ENCODE data around the gene UPF3A.

The UPF3A gene, protein sequence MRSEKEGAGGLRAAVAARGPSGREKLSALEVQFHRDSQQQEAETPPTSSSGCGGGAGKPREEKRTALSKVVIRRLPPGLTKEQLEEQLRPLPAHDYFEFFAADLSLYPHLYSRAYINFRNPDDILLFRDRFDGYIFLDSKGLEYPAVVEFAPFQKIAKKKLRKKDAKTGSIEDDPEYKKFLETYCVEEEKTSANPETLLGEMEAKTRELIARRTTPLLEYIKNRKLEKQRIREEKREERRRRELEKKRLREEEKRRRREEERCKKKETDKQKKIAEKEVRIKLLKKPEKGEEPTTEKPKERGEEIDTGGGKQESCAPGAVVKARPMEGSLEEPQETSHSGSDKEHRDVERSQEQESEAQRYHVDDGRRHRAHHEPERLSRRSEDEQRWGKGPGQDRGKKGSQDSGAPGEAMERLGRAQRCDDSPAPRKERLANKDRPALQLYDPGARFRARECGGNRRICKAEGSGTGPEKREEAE

DNA sequence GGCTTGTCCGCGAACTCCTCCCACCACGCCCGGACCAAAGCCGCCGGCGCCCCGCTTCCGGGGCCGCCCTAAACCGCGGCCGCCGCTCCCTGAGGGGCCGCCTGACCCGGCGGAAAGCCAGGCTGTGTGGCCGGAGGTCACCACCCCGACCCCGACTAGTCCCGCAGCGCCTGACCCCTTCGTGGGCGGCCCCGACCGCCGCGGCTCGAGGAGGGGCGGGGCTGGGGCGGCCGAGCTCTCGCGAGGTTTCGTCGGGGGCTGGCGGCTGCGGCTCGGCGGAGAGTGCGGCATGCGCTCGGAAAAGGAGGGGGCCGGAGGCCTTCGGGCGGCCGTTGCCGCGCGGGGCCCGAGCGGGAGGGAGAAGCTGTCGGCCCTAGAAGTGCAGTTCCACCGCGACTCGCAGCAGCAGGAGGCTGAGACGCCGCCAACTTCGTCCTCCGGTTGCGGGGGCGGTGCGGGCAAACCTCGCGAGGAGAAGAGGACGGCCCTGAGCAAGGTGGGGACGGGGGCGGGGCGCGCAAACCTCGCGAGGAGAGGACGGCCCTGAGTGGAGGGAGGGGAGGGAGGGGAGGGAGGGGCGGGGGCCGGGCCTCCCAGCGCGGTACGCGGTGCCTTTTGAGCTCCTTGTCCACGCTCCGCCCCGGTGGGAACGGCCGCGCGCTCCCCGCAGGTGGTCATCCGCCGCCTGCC is at the start of gene UPF3A:
TSS of gene UPF3A (plus strand) at position 251 of the 690 bp plus-strand sequence. CDS start at position 290, 39 bp downstream.
- Histone ChIP-seq H3K4me3 (ENCODE audit: low read depth in 1 of 2, low read length in 1 of 2) (peak within 1 kb of the TSS; percentile 84 to 85), H3K9me3 (no peaks in the 10 kb centered on the region), H3K27ac (peak within 1 kb of the TSS; percentile 96), H3K4me1 (ENCODE audit: control insufficient read depth in 1 of 2, insufficient read depth in 1 of 2, low read depth in 1 of 2, low read length in 1 of 2) (peaks cover 17% of the 10 kb centered on the region in 2 experiments), H3K36me3 (peaks cover 6% of the 10 kb centered on the region), H3K27me3 (no peaks in the 10 kb centered on the region)
- TF ChIP-seq, protein P1, sequence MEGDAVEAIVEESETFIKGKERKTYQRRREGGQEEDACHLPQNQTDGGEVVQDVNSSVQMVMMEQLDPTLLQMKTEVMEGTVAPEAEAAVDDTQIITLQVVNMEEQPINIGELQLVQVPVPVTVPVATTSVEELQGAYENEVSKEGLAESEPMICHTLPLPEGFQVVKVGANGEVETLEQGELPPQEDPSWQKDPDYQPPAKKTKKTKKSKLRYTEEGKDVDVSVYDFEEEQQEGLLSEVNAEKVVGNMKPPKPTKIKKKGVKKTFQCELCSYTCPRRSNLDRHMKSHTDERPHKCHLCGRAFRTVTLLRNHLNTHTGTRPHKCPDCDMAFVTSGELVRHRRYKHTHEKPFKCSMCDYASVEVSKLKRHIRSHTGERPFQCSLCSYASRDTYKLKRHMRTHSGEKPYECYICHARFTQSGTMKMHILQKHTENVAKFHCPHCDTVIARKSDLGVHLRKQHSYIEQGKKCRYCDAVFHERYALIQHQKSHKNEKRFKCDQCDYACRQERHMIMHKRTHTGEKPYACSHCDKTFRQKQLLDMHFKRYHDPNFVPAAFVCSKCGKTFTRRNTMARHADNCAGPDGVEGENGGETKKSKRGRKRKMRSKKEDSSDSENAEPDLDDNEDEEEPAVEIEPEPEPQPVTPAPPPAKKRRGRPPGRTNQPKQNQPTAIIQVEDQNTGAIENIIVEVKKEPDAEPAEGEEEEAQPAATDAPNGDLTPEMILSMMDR (IDR thresholded peaks at IDR 0.05): peak; percentile 22

DNA sequence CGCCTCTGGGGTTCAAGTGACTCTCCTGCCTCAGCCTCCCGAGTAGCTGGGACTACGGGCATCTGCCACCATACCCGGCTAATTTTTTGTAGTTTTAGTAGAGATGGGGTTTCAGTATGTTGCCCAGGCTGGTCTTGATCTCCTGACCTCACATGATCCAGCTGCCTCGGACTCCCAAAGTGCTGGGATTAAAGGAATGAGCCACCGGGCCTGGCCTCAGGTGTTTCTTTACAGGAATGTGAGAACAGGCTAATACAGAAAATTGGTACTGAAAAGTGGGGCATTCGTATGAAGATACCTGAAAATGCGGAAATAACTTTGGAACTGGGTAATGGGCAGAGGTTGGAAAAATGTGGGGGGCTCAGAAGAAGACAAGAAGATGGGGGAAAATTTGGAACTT is 49.5 kb upstream of the UPF3A start:
- H3K9me3 ChIP-seq: no peaks in the 10 kb centered on the region
- H3K27me3 ChIP-seq: peaks cover 48% of the 10 kb centered on the region
- H3K4me3 ChIP-seq (ENCODE audit: low read depth in 1 of 2, low read length in 1 of 2): no peak overlapping the region
- H3K36me3 ChIP-seq: peaks cover 3% of the 10 kb centered on the region
- H3K4me1 ChIP-seq (ENCODE audit: control insufficient read depth in 1 of 2, insufficient read depth in 1 of 2, low read depth in 1 of 2, low read length in 1 of 2): peaks cover 9 to 13% of the 10 kb centered on the region in 2 experiments
- no peak overlapping the region for H3K27ac ChIP-seq
- TF ChIP-seq, protein P1 (IDR thresholded peaks at IDR 0.05): no peak

DNA sequence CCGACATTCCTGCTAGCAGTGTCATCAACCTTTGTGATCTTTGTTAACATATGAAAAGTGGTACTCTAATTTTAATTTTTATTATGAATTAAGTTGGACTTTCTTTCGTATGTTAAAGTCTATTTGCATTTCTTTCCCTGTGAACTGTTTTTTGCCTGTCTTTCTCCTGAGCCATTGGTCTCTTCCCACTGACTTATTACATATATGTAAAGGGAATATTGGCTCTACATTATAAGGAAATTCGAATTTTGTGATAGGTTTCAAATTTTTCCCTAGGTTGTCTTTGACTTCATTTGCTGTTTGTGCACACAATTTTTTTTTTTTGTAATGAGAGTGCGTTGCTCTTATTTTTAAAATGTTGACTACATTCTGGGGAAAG is 47.1 kb upstream of the UPF3A start:
- no peak overlapping the region for H3K27ac ChIP-seq

DNA sequence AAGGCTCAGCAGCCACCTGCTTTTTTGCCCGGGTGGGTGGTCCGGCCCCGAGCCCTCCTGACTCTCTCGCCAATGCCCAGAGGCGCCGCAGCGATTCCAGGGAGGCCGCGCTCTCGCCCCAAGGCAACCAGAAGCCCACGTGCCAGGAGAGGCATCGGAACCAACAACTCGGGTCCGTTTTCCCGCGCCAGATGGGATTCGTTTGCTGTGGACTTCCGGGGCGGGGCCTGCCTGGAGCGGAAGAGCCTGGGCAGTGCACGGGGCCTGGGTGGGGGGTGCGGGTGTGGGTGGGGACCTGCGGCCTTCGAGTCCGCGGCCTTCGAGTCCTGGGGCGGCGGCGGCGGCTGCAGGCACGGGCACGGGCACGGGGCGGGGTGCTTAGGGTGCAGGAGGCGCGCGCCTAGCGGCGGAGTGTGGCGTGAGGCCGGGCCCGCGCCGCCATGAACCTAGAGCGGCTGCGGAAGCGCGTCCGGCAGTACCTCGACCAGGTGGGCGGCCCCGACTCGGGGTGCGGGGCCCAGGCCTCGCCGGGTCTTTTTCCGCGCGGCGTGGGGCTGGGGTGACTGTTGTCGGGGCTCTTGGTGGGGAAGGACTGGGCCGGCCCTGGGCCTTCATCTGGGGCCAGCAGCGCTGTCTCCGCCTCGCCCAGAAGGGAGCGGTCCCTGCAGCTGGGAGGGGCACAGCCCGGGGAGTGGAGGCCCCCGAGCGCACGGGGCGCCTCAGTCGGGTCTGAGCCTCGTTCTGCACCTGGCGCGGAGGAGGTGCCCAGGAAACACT is 46.6 kb upstream of the UPF3A start, which contains the start of gene CDC16:
TSS of gene CDC16 (plus strand) at position 253 of the 777 bp plus-strand sequence. CDS start at position 441, 188 bp downstream.
- Histone ChIP-seq H3K4me1 (ENCODE audit: control insufficient read depth in 1 of 2, insufficient read depth in 1 of 2, low read depth in 1 of 2, low read length in 1 of 2) (peaks cover 9 to 12% of the 10 kb centered on the region in 2 experiments), H3K4me3 (ENCODE audit: low read depth in 1 of 2, low read length in 1 of 2) (peak within 1 kb of the TSS; percentile 66 to 76), H3K9me3 (no peaks in the 10 kb centered on the region), H3K27me3 (peaks cover 19% of the 10 kb centered on the region), H3K27ac (peak within 1 kb of the TSS; percentile 61), H3K36me3 (peaks cover 30% of the 10 kb centered on the region)
- TF ChIP-seq, protein P1 (IDR thresholded peaks at IDR 0.05): peak; percentile 30

More for the DNA sequence above, 47.1 kb upstream of the UPF3A start:
- Histone ChIP-seq H3K4me3 (ENCODE audit: low read depth in 1 of 2, low read length in 1 of 2) (peak overlapping the region; percentile 66 to 76), H3K36me3 (peaks cover 24% of the 10 kb centered on the region), H3K27me3 (peaks cover 24% of the 10 kb centered on the region), H3K9me3 (no peaks in the 10 kb centered on the region), H3K4me1 (ENCODE audit: control insufficient read depth in 1 of 2, insufficient read depth in 1 of 2, low read depth in 1 of 2, low read length in 1 of 2) (peaks cover 9 to 12% of the 10 kb centered on the region in 2 experiments)
- TF ChIP-seq, protein P1 (IDR thresholded peaks at IDR 0.05): no peak

DNA sequence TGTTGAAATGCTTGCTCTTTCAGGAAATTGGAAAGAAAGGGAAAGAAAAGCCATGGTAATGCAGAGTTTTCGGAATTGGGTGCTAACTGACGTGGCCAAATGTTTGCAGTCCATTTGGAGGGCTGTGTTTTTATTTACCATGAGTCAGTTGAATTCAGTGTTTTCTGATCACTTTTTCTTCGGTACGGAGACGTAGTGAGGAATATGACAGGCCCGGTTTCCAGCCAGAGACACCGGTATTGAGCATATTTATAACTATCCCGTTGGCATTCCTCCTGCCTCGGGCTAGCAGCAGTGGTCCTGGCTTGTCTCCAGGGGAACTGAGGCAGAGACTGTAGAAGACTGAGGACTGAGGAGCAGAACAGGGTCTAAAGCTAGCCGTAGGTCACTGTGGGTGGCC is 45.7 kb upstream of the UPF3A start:
- Histone ChIP-seq H3K36me3 (peaks cover 38% of the 10 kb centered on the region), H3K27me3 (peaks cover 10% of the 10 kb centered on the region), H3K4me3 (ENCODE audit: low read depth in 1 of 2, low read length in 1 of 2) (peak overlapping the region; percentile 66 to 76), H3K9me3 (no peaks in the 10 kb centered on the region), H3K4me1 (ENCODE audit: control insufficient read depth in 1 of 2, insufficient read depth in 1 of 2, low read depth in 1 of 2, low read length in 1 of 2) (peaks cover 9 to 12% of the 10 kb centered on the region in 2 experiments), H3K27ac (no peak overlapping the region)
- TF ChIP-seq, protein P1 (IDR thresholded peaks at IDR 0.05): no peak
